ENCODE measurements around the gene PFKFB3.

DNA sequence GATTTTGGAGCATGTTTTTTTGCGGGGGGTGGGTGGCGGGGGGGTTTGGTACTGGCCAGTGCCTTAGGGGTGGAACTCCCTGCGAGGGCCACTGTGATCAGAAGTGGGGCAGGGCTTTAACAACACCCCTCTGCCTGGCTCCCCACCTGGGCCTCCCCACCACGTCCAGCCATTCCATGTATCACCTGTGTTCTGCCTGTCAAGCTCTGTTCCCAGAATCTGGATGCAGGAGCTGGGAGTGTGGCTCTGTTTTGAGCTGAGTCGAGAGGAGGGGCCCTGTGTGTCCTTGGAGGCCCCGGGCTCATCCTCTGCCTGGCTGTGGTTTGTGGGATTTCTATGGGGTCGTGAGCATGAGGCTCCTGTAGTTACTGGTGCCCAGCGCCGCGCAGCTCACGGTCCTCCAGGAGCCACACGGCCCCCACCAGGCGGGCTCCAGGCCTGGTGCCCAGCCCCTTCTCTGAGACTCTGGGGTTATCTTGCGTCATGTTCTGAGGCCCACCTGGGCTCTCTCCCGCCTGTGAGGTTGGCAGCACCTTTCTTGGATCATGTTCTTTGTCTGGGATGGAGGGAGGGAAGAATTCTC lies 29.6 kb downstream of the PFKFB3 start:
- TF ChIP-seq KHSRP (IDR thresholded peaks at IDR 0.05), result no peak
- TF ChIP-seq, protein P1, sequence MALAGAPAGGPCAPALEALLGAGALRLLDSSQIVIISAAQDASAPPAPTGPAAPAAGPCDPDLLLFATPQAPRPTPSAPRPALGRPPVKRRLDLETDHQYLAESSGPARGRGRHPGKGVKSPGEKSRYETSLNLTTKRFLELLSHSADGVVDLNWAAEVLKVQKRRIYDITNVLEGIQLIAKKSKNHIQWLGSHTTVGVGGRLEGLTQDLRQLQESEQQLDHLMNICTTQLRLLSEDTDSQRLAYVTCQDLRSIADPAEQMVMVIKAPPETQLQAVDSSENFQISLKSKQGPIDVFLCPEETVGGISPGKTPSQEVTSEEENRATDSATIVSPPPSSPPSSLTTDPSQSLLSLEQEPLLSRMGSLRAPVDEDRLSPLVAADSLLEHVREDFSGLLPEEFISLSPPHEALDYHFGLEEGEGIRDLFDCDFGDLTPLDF (CRISPR knock-in tag; IDR thresholded peaks at IDR 0.05), result no peak
- no peak for TF ChIP-seq CREB1 (IDR thresholded peaks at IDR 0.05)
- TF ChIP-seq CREB1 (CRISPR knock-in tag; IDR thresholded peaks at IDR 0.05), result no peak
- no peak for TF ChIP-seq KDM4B (IDR thresholded peaks at IDR 0.05; ENCODE audit: borderline replicate concordance in 2 of 2, low read depth in 1 of 2)
- no peak for TF ChIP-seq BRF1 (IDR thresholded peaks at IDR 0.05; ENCODE audit: borderline replicate concordance, extremely low read depth, insufficient read length)
- TF ChIP-seq CAMTA2 (CRISPR knock-in tag; conservative IDR thresholded peaks at IDR 0.05), result no peak
- TF ChIP-seq RNF2 (IDR thresholded peaks at IDR 0.05), result no peak
- no peak for TF ChIP-seq KLF6 (CRISPR knock-in tag; IDR thresholded peaks at IDR 0.05; ENCODE audit: borderline replicate concordance)
- TF ChIP-seq PCBP2 (IDR thresholded peaks at IDR 0.05; ENCODE audit: low read depth, low read length, poor library complexity, severe bottlenecking), result no peak
- TF ChIP-seq NCOA6 (IDR thresholded peaks at IDR 0.05), result no peak
- no peak for TF ChIP-seq MAFK (IDR thresholded peaks at IDR 0.05; ENCODE audit: low read length)
- TF ChIP-seq, protein P2, sequence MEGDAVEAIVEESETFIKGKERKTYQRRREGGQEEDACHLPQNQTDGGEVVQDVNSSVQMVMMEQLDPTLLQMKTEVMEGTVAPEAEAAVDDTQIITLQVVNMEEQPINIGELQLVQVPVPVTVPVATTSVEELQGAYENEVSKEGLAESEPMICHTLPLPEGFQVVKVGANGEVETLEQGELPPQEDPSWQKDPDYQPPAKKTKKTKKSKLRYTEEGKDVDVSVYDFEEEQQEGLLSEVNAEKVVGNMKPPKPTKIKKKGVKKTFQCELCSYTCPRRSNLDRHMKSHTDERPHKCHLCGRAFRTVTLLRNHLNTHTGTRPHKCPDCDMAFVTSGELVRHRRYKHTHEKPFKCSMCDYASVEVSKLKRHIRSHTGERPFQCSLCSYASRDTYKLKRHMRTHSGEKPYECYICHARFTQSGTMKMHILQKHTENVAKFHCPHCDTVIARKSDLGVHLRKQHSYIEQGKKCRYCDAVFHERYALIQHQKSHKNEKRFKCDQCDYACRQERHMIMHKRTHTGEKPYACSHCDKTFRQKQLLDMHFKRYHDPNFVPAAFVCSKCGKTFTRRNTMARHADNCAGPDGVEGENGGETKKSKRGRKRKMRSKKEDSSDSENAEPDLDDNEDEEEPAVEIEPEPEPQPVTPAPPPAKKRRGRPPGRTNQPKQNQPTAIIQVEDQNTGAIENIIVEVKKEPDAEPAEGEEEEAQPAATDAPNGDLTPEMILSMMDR (IDR thresholded peaks at IDR 0.05 in 2 of 3, conservative IDR thresholded peaks at IDR 0.05 in 1 of 3; ENCODE audit: insufficient read depth in 2 of 3, low read depth in 1 of 3, low read length in 3 of 3), result no peak
